ENCODE measurements around the gene ZNF568.

Gene ZNF568

DNA sequence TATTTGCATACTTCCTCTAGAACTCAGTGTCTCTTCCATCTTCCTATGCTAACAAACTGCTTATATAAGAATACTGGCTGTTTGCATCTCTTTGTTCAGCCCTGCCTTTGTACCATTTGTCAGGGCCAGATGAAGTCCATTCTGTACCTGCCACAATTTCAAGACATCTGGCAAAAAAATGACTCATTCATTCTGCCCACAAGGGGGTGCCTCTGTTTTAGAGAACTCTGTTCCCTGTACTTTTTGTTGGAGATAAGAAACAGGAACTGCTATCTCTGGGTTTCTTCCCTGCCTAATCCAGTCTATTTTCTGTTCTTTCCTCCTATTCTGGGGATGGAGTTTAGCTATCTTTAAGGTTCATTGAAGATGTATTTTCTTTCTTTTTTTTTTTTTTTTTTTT is 23.0 kb downstream of the ZNF568 start:
- FAIRE-seq (no peak), DNase-seq (ENCODE audit: insufficient read length, low spot score) (no peak)
- TF ChIP-seq PAX5 (IDR thresholded peaks at IDR 0.05; ENCODE audit: insufficient read depth, low read length, severe bottlenecking) (no peak), SPI1 (IDR thresholded peaks at IDR 0.05; ENCODE audit: low read depth, low read length) (no peak), POLR2A (IDR thresholded peaks at IDR 0.05; ENCODE audit: low read depth, low read length) (no peak), POLR2AphosphoS5 (IDR thresholded peaks at IDR 0.05; ENCODE audit: low read depth, low read length) (no peak), POU2F2 (IDR thresholded peaks at IDR 0.05; ENCODE audit: low read depth, low read length) (no peak), TAF1 (IDR thresholded peaks at IDR 0.05; ENCODE audit: low read depth, low read length) (no peak)

DNA sequence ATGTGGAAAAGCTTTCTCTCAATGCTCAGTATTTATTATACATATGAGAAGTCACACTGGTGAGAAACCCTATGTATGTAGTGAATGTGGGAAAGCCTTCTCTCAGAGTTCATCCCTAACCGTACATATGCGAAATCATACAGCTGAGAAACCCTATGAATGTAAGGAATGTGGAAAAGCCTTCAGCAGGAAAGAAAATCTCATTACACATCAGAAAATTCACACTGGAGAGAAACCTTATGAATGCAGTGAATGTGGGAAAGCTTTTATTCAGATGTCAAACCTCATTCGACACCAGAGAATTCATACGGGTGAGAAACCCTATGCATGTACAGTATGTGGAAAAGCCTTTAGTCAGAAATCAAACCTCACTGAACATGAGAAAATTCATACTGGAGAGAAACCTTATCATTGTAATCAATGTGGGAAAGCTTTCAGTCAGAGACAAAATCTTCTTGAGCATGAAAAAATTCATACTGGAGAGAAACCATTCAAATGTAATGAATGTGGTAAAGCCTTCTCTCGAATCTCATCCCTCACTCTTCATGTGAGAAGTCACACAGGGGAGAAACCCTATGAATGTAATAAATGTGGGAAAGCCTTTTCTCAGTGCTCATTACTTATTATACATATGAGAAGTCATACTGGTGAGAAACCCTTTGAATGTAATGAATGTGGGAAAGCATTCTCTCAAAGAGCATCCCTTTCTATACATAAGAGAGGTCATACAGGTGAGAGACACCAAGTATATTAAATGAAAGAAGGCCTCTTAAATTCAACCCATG is 34.4 kb downstream of the ZNF568 start:
- FAIRE-seq (no peak), DNase-seq (ENCODE audit: insufficient read length, low spot score) (no peak)
- TF ChIP-seq SPI1 (IDR thresholded peaks at IDR 0.05; ENCODE audit: low read depth, low read length) = no peak

DNA sequence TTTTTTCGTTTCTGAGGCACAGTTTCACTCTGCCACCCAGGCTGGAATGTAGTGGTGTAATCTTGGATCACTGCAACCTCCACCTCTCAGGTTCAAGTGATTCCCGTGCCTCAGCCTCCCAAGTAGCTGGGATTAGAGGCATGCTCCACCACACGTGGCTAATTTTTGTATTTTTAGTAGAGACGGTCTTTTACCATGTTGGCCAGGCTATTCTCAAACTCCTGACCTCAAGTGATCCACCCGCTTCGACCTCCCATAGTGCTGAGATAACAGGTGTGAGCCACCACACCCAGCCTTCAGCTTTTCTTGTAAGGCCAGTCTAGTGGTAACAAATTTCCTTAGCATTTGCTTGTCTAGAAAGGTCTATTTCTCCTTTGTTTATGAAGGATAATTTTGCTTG is 46.2 kb downstream of the ZNF568 start:
- no peak for DNase-seq (ENCODE audit: insufficient read length, low spot score)

DNA sequence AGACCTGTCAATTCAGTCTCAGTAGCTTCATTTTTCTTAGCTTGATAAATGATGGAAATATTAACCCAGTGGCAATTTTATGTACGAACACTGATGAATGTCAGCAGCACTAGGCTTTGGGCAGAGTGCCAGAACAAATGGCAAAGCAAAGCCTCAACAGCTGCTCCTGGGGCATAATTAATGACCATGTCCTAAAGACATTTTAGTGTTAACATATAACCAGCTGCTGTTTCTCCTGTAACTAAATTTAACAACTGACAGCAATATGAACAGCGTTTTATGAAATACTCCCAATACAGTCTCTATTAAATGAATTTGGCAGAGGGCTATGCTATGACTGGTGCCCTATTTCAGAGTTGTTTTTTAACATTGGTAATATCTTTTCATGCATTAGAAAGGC is 47.1 kb downstream of the ZNF568 start:
- TF ChIP-seq POU2F2 (IDR thresholded peaks at IDR 0.05; ENCODE audit: low read depth, low read length) = no peak
- TF ChIP-seq PAX5 (IDR thresholded peaks at IDR 0.05; ENCODE audit: insufficient read depth, low read length, severe bottlenecking) = no peak
- TF ChIP-seq POLR2A (IDR thresholded peaks at IDR 0.05; ENCODE audit: low read depth, low read length) = no peak
- no peak for TF ChIP-seq POLR2AphosphoS5 (IDR thresholded peaks at IDR 0.05; ENCODE audit: low read depth, low read length)
- TF ChIP-seq TAF1 (IDR thresholded peaks at IDR 0.05; ENCODE audit: low read depth, low read length) = no peak
- TF ChIP-seq SPI1 (IDR thresholded peaks at IDR 0.05; ENCODE audit: low read depth, low read length) = no peak
- DNase-seq (ENCODE audit: insufficient read length, low spot score) = no peak
- FAIRE-seq = no peak

More for the DNA sequence above, 46.2 kb downstream of the ZNF568 start:
- FAIRE-seq = no peak
- TF ChIP-seq POU2F2 (IDR thresholded peaks at IDR 0.05; ENCODE audit: low read depth, low read length) (no peak), POLR2A (IDR thresholded peaks at IDR 0.05; ENCODE audit: low read depth, low read length) (no peak), TAF1 (IDR thresholded peaks at IDR 0.05; ENCODE audit: low read depth, low read length) (no peak), SPI1 (IDR thresholded peaks at IDR 0.05; ENCODE audit: low read depth, low read length) (no peak), PAX5 (IDR thresholded peaks at IDR 0.05; ENCODE audit: insufficient read depth, low read length, severe bottlenecking) (no peak), POLR2AphosphoS5 (IDR thresholded peaks at IDR 0.05; ENCODE audit: low read depth, low read length) (no peak)

DNA sequence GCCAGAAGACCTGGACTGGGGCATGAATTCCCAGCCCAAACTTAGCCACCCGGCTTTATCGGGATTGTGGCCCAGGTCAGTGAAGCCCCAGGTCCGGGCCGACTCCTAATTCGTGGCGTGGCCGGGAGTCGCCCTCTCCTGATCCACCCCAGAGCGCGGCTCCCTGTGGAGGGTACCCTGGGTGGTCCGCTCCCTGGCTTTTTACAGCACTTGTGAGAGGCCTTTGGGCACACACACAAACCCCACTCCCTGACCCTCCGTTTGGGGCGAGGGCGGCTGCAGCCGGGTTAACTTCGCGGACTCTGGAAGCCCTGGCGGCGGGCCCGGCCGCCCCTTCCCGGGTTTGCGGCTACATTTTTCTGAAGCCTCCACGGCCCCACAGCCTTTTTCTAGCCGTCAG is 56.4 kb downstream of the ZNF568 start:
- DNase-seq (ENCODE audit: insufficient read length, low spot score) (no peak), FAIRE-seq (no peak)
- TF ChIP-seq POLR2AphosphoS5 (IDR thresholded peaks at IDR 0.05; ENCODE audit: low read depth, low read length) = no peak
- no peak for TF ChIP-seq SPI1 (IDR thresholded peaks at IDR 0.05; ENCODE audit: low read depth, low read length)
- TF ChIP-seq POU2F2 (IDR thresholded peaks at IDR 0.05; ENCODE audit: low read depth, low read length) = no peak
- no peak for TF ChIP-seq PAX5 (IDR thresholded peaks at IDR 0.05; ENCODE audit: insufficient read depth, low read length, severe bottlenecking)

DNA sequence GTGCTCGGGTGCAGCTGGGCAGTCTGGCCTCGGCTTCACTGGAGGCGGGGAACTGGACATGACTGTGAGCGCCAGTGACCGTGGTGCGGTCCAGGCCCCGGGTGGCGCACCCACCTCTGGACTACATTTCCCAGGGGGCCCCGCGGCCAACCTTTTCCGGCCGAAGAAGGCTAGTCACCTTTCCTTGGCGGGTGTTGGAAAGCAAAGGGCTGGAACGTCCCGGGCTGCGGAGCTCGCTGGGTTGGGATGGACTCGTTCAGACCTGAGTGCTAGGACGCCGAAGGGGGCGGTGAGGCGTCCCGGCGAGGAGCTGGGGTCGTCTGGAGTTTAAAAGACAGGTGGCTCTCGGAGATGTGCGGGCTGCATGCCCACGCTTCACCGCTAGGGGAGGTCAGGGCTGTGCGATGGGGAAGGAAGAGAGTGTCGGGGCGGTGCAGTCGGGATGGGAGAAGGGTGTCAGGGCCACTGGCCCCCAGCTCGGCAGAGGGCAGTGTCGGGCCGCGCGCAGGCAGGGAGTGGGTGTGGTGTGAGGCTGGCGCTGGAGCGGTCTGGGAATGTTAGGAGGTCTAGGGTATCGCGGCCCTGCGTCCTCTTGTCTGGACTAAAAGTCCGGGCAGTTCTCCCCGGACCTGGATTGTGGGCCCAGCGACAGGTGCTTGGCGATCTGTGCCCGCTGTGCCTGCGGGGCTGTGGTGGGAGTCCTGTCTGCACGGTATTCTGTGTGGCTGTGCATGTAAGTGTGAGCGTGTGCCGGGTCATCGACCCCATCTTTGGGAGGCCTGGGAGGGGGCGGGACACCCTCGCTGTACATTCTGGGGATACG is 57.1 kb downstream of the ZNF568 start:
- no peak for TF ChIP-seq SPI1 (IDR thresholded peaks at IDR 0.05; ENCODE audit: low read depth, low read length)
- TF ChIP-seq POLR2AphosphoS5 (IDR thresholded peaks at IDR 0.05; ENCODE audit: low read depth, low read length) = no peak
- TF ChIP-seq PAX5 (IDR thresholded peaks at IDR 0.05; ENCODE audit: insufficient read depth, low read length, severe bottlenecking) = no peak
- TF ChIP-seq POLR2A (IDR thresholded peaks at IDR 0.05; ENCODE audit: low read depth, low read length) = no peak
- no peak for TF ChIP-seq TAF1 (IDR thresholded peaks at IDR 0.05; ENCODE audit: low read depth, low read length)
- TF ChIP-seq POU2F2 (IDR thresholded peaks at IDR 0.05; ENCODE audit: low read depth, low read length) = no peak
- DNase-seq (ENCODE audit: insufficient read length, low spot score) (peak; percentile 79), FAIRE-seq (peak; percentile 97)

DNA sequence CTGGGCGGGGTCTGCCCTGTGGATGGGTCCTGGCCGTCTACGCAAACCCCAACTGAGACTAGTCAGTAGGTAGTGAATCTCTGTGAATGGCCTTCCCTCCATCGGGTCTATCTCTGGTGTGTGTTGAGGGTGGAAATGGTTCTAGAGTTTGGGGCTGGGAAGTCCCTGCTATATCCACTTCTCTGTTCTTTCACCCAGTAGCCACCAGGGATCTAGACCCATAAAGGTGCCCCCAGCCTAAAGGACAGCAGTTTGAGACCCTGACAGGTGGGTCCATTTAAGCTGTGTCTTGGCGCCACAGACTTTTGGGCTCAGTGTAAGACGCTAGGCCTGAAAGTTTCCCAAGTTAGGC is 57.7 kb downstream of the ZNF568 start:
- no peak for TF ChIP-seq POLR2A (IDR thresholded peaks at IDR 0.05; ENCODE audit: low read depth, low read length)
- no peak for TF ChIP-seq SPI1 (IDR thresholded peaks at IDR 0.05; ENCODE audit: low read depth, low read length)
- no peak for TF ChIP-seq TAF1 (IDR thresholded peaks at IDR 0.05; ENCODE audit: low read depth, low read length)
- no peak for TF ChIP-seq POLR2AphosphoS5 (IDR thresholded peaks at IDR 0.05; ENCODE audit: low read depth, low read length)
- TF ChIP-seq POU2F2 (IDR thresholded peaks at IDR 0.05; ENCODE audit: low read depth, low read length) = no peak
- TF ChIP-seq PAX5 (IDR thresholded peaks at IDR 0.05; ENCODE audit: insufficient read depth, low read length, severe bottlenecking) = no peak
- FAIRE-seq (no peak), DNase-seq (ENCODE audit: insufficient read length, low spot score) (no peak)

DNA sequence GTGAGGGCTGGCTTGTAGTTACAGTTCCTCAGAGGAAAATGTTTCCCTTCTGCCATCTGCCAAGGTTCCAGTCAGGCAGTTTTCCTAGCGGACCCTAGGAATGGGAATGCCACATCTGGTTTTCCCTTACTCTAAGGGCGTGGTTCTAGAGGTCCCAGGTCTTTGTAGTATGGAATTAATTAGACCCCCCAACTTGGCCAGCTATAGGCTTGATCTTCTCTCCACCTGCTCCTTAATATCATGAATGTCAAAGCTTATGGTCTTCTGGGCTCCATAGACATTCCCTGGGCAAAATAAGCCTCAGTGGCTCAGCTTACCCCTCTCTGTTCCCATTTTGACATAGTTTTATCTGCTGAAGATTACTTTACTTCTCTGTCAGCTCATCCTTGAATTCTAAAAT is 70.0 kb downstream of the ZNF568 start:
- no peak for FAIRE-seq
- no peak for DNase-seq (ENCODE audit: insufficient read length, low spot score)
- no peak for TF ChIP-seq POU2F2 (IDR thresholded peaks at IDR 0.05; ENCODE audit: low read depth, low read length)
- no peak for TF ChIP-seq TAF1 (IDR thresholded peaks at IDR 0.05; ENCODE audit: low read depth, low read length)
- no peak for TF ChIP-seq POLR2A (IDR thresholded peaks at IDR 0.05; ENCODE audit: low read depth, low read length)
- no peak for TF ChIP-seq SPI1 (IDR thresholded peaks at IDR 0.05; ENCODE audit: low read depth, low read length)
- TF ChIP-seq PAX5 (IDR thresholded peaks at IDR 0.05; ENCODE audit: insufficient read depth, low read length, severe bottlenecking) = no peak
- no peak for TF ChIP-seq POLR2AphosphoS5 (IDR thresholded peaks at IDR 0.05; ENCODE audit: low read depth, low read length)

DNA sequence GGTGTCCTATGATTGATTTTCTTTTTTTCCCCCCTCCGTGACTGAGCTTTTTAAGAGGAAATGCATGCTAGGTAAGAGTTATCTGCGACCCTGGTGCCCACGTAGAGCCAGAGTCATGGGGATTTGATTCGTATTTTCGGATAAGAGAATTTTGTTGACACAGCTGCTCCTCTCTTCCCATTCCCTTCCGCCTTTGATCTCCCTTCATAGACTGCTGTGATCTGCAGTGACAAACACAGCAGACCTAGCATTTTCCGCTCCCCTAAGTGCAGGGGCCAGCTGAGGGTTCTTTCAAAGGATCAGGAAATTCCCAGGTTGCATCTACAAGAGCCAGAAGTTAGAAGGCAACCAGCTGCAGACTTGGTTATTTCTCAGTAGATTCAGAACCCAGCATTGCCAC is 70.5 kb downstream of the ZNF568 start:
- DNase-seq (ENCODE audit: insufficient read length, low spot score) (no peak), FAIRE-seq (no peak)
- no peak for TF ChIP-seq POLR2AphosphoS5 (IDR thresholded peaks at IDR 0.05; ENCODE audit: low read depth, low read length)
- TF ChIP-seq TAF1 (IDR thresholded peaks at IDR 0.05; ENCODE audit: low read depth, low read length) = no peak
- TF ChIP-seq POLR2A (IDR thresholded peaks at IDR 0.05; ENCODE audit: low read depth, low read length) = no peak
- no peak for TF ChIP-seq SPI1 (IDR thresholded peaks at IDR 0.05; ENCODE audit: low read depth, low read length)
- no peak for TF ChIP-seq POU2F2 (IDR thresholded peaks at IDR 0.05; ENCODE audit: low read depth, low read length)
- no peak for TF ChIP-seq PAX5 (IDR thresholded peaks at IDR 0.05; ENCODE audit: insufficient read depth, low read length, severe bottlenecking)

Data from GM12891 (cell line).